ENCODE measurements around the gene ABCC3.

The ABCC3 gene

DNA sequence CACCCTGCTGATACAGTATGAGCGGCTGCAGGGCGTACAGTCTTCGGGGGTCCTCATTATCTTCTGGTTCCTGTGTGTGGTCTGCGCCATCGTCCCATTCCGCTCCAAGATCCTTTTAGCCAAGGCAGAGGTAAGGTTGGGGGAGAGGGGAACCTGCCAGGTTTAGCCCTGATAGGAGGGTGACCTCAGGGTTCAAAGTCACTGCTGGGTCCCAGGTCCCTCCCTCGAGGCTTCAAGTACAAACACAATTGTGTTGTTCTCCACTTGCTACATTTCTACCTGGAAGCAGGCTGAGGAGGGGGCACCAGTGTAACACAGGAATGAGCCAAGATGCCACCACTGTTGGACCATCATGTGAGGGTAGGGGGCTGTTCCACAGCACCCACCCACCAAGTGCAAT, 22.4 kb downstream of the ABCC3 start:
- Histone ChIP-seq H4K8ac (ENCODE audit: low read depth, low read length) (no peak overlapping the region), H3K79me1 (ENCODE audit: low read depth, low read length) (no peaks in the 10 kb centered on the region), H3K4me2 (ENCODE audit: insufficient read depth, low read length, poor library complexity, severe bottlenecking) (no peak overlapping the region), H3K23ac (ENCODE audit: low read depth, low read length, poor library complexity) (no peak overlapping the region), H4K91ac (ENCODE audit: low read depth, low read length, poor library complexity) (no peak overlapping the region), H3K27ac (replicated peaks; ENCODE audit: low read length) (no peak overlapping the region), H3K4ac (ENCODE audit: low read length) (no peak overlapping the region), H2AK5ac (ENCODE audit: low read depth, low read length) (no peak overlapping the region), H3K18ac (ENCODE audit: low read length) (no peak overlapping the region), H2BK120ac (ENCODE audit: low read depth, low read length) (no peak overlapping the region), H2BK12ac (ENCODE audit: low read length) (no peak overlapping the region), H3K27me3 (ENCODE audit: control insufficient read depth in 3 of 3, insufficient read depth in 3 of 3, low read depth in 1 of 3, low read length in 3 of 3) (peaks cover 0 to 17% (median 0%) of the 10 kb centered on the region in 3 experiments), H3K4me3 (ENCODE audit: low read length in 2 of 2) (no peak overlapping the region), H3K9me3 (replicated peaks in 1 of 2; ENCODE audit: control insufficient read depth in 2 of 2, insufficient read depth in 1 of 2, low read depth in 1 of 2, low read length in 2 of 2) (peaks cover 0 to 2% of the 10 kb centered on the region in 2 donors), H3K4me1 (ENCODE audit: control insufficient read depth in 2 of 2, insufficient read depth in 1 of 2, low read depth in 1 of 2, low read length in 2 of 2) (peaks cover 3 to 8% of the 10 kb centered on the region in 2 donors), H2AFZ (ENCODE audit: low read length) (no peak overlapping the region), H2BK15ac (ENCODE audit: low read length) (no peak overlapping the region), H3K14ac (ENCODE audit: low read length) (no peak overlapping the region), H2BK5ac (ENCODE audit: low read length) (no peak overlapping the region), H3K9ac (ENCODE audit: low read depth, low read length, poor library complexity) (no peak overlapping the region), H3K36me3 (replicated peaks in 1 of 2; ENCODE audit: control insufficient read depth in 2 of 2, insufficient read depth in 2 of 2, low read length in 2 of 2) (no peaks in the 10 kb centered on the region)
- no peak for DNase-seq (ENCODE audit: low spot score)
- WGBS, 2 donors (ENCODE audit: extremely low coverage in 2 of 2, insufficient read length in 2 of 2, insufficient replicate concordance in 1 of 2), result no CpG with 5 or more reads among the region's 7 CpGs

DNA sequence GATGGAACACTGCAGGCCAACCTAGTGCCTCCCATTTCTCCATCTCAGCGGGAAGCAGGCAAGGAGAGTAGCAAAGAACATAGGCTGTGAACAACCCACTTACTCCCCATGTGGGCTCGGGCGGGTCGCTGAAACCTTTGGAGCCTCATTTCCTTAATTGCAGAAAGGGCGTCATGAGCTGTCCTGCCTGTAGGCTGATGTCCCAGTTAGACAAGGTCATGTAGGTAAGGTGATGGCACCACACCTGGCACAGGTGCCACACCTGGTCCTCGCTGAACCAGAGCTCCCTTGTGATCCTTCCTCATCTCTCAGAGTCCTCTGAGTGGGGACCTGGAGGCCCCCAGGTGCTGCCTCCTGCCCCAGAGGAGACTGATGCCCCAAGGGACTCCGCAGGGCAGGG, 22.9 kb downstream of the ABCC3 start:
- Histone ChIP-seq H3K14ac (ENCODE audit: low read length) (no peak overlapping the region), H3K4ac (ENCODE audit: low read length) (no peak overlapping the region), H3K9me3 (replicated peaks in 1 of 2; ENCODE audit: control insufficient read depth in 2 of 2, insufficient read depth in 1 of 2, low read depth in 1 of 2, low read length in 2 of 2) (no peaks in the 10 kb centered on the region), H2BK12ac (ENCODE audit: low read length) (no peak overlapping the region), H3K79me1 (ENCODE audit: low read depth, low read length) (no peaks in the 10 kb centered on the region), H3K27ac (replicated peaks; ENCODE audit: low read length) (no peak overlapping the region), H3K23ac (ENCODE audit: low read depth, low read length, poor library complexity) (no peak overlapping the region), H3K9ac (ENCODE audit: low read depth, low read length, poor library complexity) (no peak overlapping the region), H3K4me2 (ENCODE audit: insufficient read depth, low read length, poor library complexity, severe bottlenecking) (no peak overlapping the region), H2BK15ac (ENCODE audit: low read length) (no peak overlapping the region), H3K4me3 (ENCODE audit: low read length in 2 of 2) (no peak overlapping the region), H2BK120ac (ENCODE audit: low read depth, low read length) (no peak overlapping the region), H4K8ac (ENCODE audit: low read depth, low read length) (no peak overlapping the region), H2BK5ac (ENCODE audit: low read length) (no peak overlapping the region), H3K4me1 (ENCODE audit: control insufficient read depth in 2 of 2, insufficient read depth in 1 of 2, low read depth in 1 of 2, low read length in 2 of 2) (peaks cover 3 to 9% of the 10 kb centered on the region in 2 donors), H3K18ac (ENCODE audit: low read length) (no peak overlapping the region), H3K27me3 (ENCODE audit: control insufficient read depth in 3 of 3, insufficient read depth in 3 of 3, low read depth in 1 of 3, low read length in 3 of 3) (peaks cover 0 to 17% (median 0%) of the 10 kb centered on the region in 3 experiments), H3K36me3 (replicated peaks in 1 of 2; ENCODE audit: control insufficient read depth in 2 of 2, insufficient read depth in 2 of 2, low read length in 2 of 2) (no peaks in the 10 kb centered on the region), H2AFZ (ENCODE audit: low read length) (no peak overlapping the region), H4K91ac (ENCODE audit: low read depth, low read length, poor library complexity) (no peak overlapping the region), H2AK5ac (ENCODE audit: low read depth, low read length) (no peak overlapping the region)
- no peak for DNase-seq (ENCODE audit: low spot score)
- WGBS, 2 donors (ENCODE audit: extremely low coverage in 2 of 2, insufficient read length in 2 of 2, insufficient replicate concordance in 1 of 2), result no CpG with 5 or more reads among the region's 7 CpGs

DNA sequence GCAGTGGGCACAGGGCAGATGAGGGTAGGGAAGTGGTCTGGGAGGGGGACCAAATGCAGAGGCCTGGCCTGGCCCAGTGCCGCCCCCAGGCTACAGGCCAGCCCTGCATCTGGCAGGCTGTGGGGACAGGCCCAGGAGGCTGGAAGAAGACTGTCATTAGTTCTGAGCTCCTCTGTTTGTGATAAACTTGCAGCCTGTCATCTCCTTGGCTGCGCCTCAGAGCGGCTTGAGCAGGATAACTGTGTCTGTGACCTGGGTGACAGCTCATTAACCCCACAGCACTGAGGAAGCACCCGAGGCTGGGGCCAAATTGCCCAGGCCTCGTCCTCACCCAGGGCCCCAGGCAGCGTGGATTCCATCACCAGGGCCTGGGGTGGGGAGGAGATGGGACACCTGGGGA, 23.9 kb downstream of the ABCC3 start:
- Histone ChIP-seq H3K4me1 (ENCODE audit: control insufficient read depth in 2 of 2, insufficient read depth in 1 of 2, low read depth in 1 of 2, low read length in 2 of 2) (peaks cover 3 to 10% of the 10 kb centered on the region in 2 donors), H2BK5ac (ENCODE audit: low read length) (peak overlapping the region; percentile 82), H3K79me1 (ENCODE audit: low read depth, low read length) (no peaks in the 10 kb centered on the region), H4K91ac (ENCODE audit: low read depth, low read length, poor library complexity) (no peak overlapping the region), H3K4me3 (ENCODE audit: low read length in 2 of 2) (no peak overlapping the region), H3K27ac (replicated peaks; ENCODE audit: low read length) (no peak overlapping the region), H4K8ac (ENCODE audit: low read depth, low read length) (no peak overlapping the region), H3K4me2 (ENCODE audit: insufficient read depth, low read length, poor library complexity, severe bottlenecking) (no peak overlapping the region), H2BK15ac (ENCODE audit: low read length) (no peak overlapping the region), H3K9ac (ENCODE audit: low read depth, low read length, poor library complexity) (no peak overlapping the region), H3K9me3 (replicated peaks in 1 of 2; ENCODE audit: control insufficient read depth in 2 of 2, insufficient read depth in 1 of 2, low read depth in 1 of 2, low read length in 2 of 2) (no peaks in the 10 kb centered on the region), H2AFZ (ENCODE audit: low read length) (no peak overlapping the region), H3K23ac (ENCODE audit: low read depth, low read length, poor library complexity) (no peak overlapping the region), H2BK12ac (ENCODE audit: low read length) (no peak overlapping the region), H3K4ac (ENCODE audit: low read length) (no peak overlapping the region), H2BK120ac (ENCODE audit: low read depth, low read length) (no peak overlapping the region), H3K36me3 (replicated peaks in 1 of 2; ENCODE audit: control insufficient read depth in 2 of 2, insufficient read depth in 2 of 2, low read length in 2 of 2) (no peaks in the 10 kb centered on the region), H3K18ac (ENCODE audit: low read length) (peak overlapping the region; percentile 82), H3K27me3 (ENCODE audit: control insufficient read depth in 3 of 3, insufficient read depth in 3 of 3, low read depth in 1 of 3, low read length in 3 of 3) (peaks cover 0 to 17% (median 0%) of the 10 kb centered on the region in 3 experiments), H2AK5ac (ENCODE audit: low read depth, low read length) (peak overlapping the region; percentile 63), H3K14ac (ENCODE audit: low read length) (peak overlapping the region; percentile 95)
- WGBS, 2 donors (ENCODE audit: extremely low coverage in 2 of 2, insufficient read length in 2 of 2, insufficient replicate concordance in 1 of 2), result no CpG with 5 or more reads among the region's 6 CpGs
- DNase-seq (ENCODE audit: low spot score), result no peak

DNA sequence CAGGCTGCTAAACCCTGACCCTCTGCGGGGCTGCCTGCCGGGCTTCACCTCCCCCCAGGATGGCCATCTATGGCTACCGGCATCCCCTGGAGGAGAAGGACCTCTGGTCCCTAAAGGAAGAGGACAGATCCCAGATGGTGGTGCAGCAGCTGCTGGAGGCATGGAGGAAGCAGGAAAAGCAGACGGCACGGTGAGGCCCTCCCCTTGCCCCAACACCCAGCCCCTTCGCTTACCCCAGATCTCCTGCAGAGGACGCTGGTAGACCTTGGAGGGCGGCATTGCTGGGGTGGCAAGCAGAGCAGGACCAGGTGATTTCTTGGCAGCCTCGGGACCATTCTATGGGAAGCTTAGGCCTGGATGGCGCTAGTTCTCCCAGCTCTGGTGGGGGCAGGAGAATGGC, 24.5 kb downstream of the ABCC3 start:
- Histone ChIP-seq H3K18ac (ENCODE audit: low read length) (peak overlapping the region; percentile 69), H3K14ac (ENCODE audit: low read length) (no peak overlapping the region), H3K27ac (replicated peaks; ENCODE audit: low read length) (no peak overlapping the region), H3K4me2 (ENCODE audit: insufficient read depth, low read length, poor library complexity, severe bottlenecking) (no peak overlapping the region), H2BK12ac (ENCODE audit: low read length) (no peak overlapping the region), H3K4me3 (ENCODE audit: low read length in 2 of 2) (no peak overlapping the region), H2AFZ (ENCODE audit: low read length) (no peak overlapping the region), H3K9me3 (replicated peaks in 1 of 2; ENCODE audit: control insufficient read depth in 2 of 2, insufficient read depth in 1 of 2, low read depth in 1 of 2, low read length in 2 of 2) (no peaks in the 10 kb centered on the region), H2BK15ac (ENCODE audit: low read length) (no peak overlapping the region), H3K23ac (ENCODE audit: low read depth, low read length, poor library complexity) (no peak overlapping the region), H3K4me1 (ENCODE audit: control insufficient read depth in 2 of 2, insufficient read depth in 1 of 2, low read depth in 1 of 2, low read length in 2 of 2) (peaks cover 3 to 10% of the 10 kb centered on the region in 2 donors), H2AK5ac (ENCODE audit: low read depth, low read length) (peak overlapping the region; percentile 57), H2BK5ac (ENCODE audit: low read length) (peak overlapping the region; percentile 82), H3K4ac (ENCODE audit: low read length) (no peak overlapping the region), H3K9ac (ENCODE audit: low read depth, low read length, poor library complexity) (peak overlapping the region; percentile 74), H3K36me3 (replicated peaks in 1 of 2; ENCODE audit: control insufficient read depth in 2 of 2, insufficient read depth in 2 of 2, low read length in 2 of 2) (no peaks in the 10 kb centered on the region), H4K91ac (ENCODE audit: low read depth, low read length, poor library complexity) (no peak overlapping the region), H2BK120ac (ENCODE audit: low read depth, low read length) (no peak overlapping the region), H4K8ac (ENCODE audit: low read depth, low read length) (no peak overlapping the region), H3K79me1 (ENCODE audit: low read depth, low read length) (no peaks in the 10 kb centered on the region), H3K27me3 (ENCODE audit: control insufficient read depth in 3 of 3, insufficient read depth in 3 of 3, low read depth in 1 of 3, low read length in 3 of 3) (peaks cover 0 to 19% (median 0%) of the 10 kb centered on the region in 3 experiments)
- WGBS, 2 donors (ENCODE audit: extremely low coverage in 2 of 2, insufficient read length in 2 of 2, insufficient replicate concordance in 1 of 2), result no CpG with 5 or more reads among the region's 10 CpGs
- DNase-seq (ENCODE audit: low spot score), result no peak

Data from neuronal stem cell (in vitro differentiated cells).